Heart left ventricle (tissue), 13 donors: Measurements from ENCODE around the gene PADI1.

Experiments
- CTCF ChIP-seq, 12 donors: fragments of 200-600 bp; sonication (generic) in 4 of 12; IDR thresholded peaks; one replicate each; pipeline versions ENCODE4 v1.5.0 to v1.8.0; 2018 to 2022; ENCODE audit warnings: antibody characterized with exemption in 12 of 12, mild to moderate bottlenecking in 5 of 12
- POLR2A ChIP-seq, 2 donors: fragments of 450-650 bp; IDR thresholded peaks; one replicate each; pipeline ENCODE4 v1.6.1; 2017; ENCODE audit warnings: antibody characterized with exemption in 2 of 2, mild to moderate bottlenecking in 2 of 2, moderate library complexity in 2 of 2
- donor health status: ischemic (EF 13 %, LVEDD 7.1; RV severe dilation, severe dysfunction).
- donor health status: DM: no; HTN: yes; CAD: no.
- donor health status: DM: no; HTN: no; CAD: no.
- donor health status: ischemic (EF 25% LVEDD 6.9; RV normal size, moderate dysfunction).
- donor health status: ischemic (EF 25% LVEDD 5.7; RV mildly dilated, moderate dysfunction).
- donor health status: ischemic (EF 35%, LVEDD 5.7; RV mildly dilated, moderate dysfunction).
- donor health status: nonischemic (EF 11% LVEDD 7.7; RV severe dilation, severe dysfunction).
- donor health status: DM: yes; HTN: yes; CAD: no.
- donor health status: PGD.
- donor health status: ischemic (EF 29% LVEDD 5.4; RV normal size, mild dysfunction).
- donor health status: nonischemic (EF 23%, LVEDD 6.1; RV moderate dilation, normal function).

GRCh38 chr1:17278996-17279830 lies 74.3 kb downstream of the PADI1 start:
- TF ChIP-seq CTCF (IDR thresholded peaks at IDR 0.05), result no peak
- TF ChIP-seq POLR2A (IDR thresholded peaks at IDR 0.05), result no peak
